ENCODE data around the gene ALG12. TPM values are rescaled to one million over a fixed set of nuclear protein-coding genes. Genes with fewer than 3 reads are reported as not detected.

The ALG12 gene
- total and polyA plus RNA-seq, 2 of the 8 experiments (the other 6 are each of a cell fraction or from before 2014, with no cell fraction given) = 13.4 to 22.5 TPM

GRCh38 chr22:49873228-49873940, 44.9 kb downstream of the ALG12 start:
- Histone ChIP-seq H2BK5ac (ENCODE audit: low read depth, low read length) (no peak overlapping the region), H3K79me1 (ENCODE audit: low read depth, low read length) (peaks cover 10% of the 10 kb centered on the region), H3K23ac (ENCODE audit: insufficient read length) (no peak overlapping the region), H3K27ac (ENCODE audit: low read depth, low read length) (no peak overlapping the region), H3K14ac (ENCODE audit: insufficient read length) (no peak overlapping the region), H4K5ac (ENCODE audit: insufficient read length, low read depth, low read length) (no peak overlapping the region), H3K4me2 (ENCODE audit: insufficient read depth in 1 of 2, low read depth in 2 of 2, low read length in 2 of 2) (no peak overlapping the region), H2BK20ac (ENCODE audit: low read length) (no peak overlapping the region), H3K56ac (replicated peaks; ENCODE audit: insufficient read length, low read depth, low read length) (no peak overlapping the region), H4K91ac (replicated peaks; ENCODE audit: insufficient read length, low read length) (no peak overlapping the region), H3K4me3 (ENCODE audit: extremely low read depth in 1 of 4, insufficient read depth in 2 of 4, low read depth in 3 of 4, low read length in 4 of 4) (no peak overlapping the region), H2AK5ac (ENCODE audit: low read depth, low read length) (no peak overlapping the region), H2BK12ac (ENCODE audit: low read depth, low read length) (no peak overlapping the region), H3K4me1 (replicated peaks in 1 of 4; ENCODE audit: control insufficient read depth in 3 of 4, insufficient read depth in 4 of 4, low read length in 3 of 4) (no peaks in the 10 kb centered on the region), H2BK120ac (replicated peaks; ENCODE audit: low read depth, low read length) (no peak overlapping the region), H3K9me3 (ENCODE audit: insufficient read depth in 2 of 2, low read depth in 1 of 2, low read length in 1 of 2) (peaks cover 4 to 9% of the 10 kb centered on the region in 2 experiments), H2BK15ac (ENCODE audit: low read length) (no peak overlapping the region), H3K27me3 (replicated peaks in 1 of 4; ENCODE audit: control insufficient read depth in 3 of 4, extremely low read depth in 1 of 4, insufficient read depth in 3 of 4, low read length in 3 of 4) (no peaks in the 10 kb centered on the region), H3K23me2 (ENCODE audit: low read depth, low read length) (no peaks in the 10 kb centered on the region), H3K79me2 (ENCODE audit: control insufficient read depth in 1 of 2, insufficient read depth in 2 of 2, low read length in 2 of 2) (peaks cover 7 to 73% of the 10 kb centered on the region in 2 experiments), H3K18ac (ENCODE audit: extremely low read depth, low read length) (no peak overlapping the region), H3K4ac (replicated peaks; ENCODE audit: insufficient read length, low read depth, low read length) (no peak overlapping the region), H4K8ac (ENCODE audit: extremely low read depth, insufficient read depth, low read length) (no peak overlapping the region), H2AFZ (ENCODE audit: low read length) (no peak overlapping the region), H3K9ac (replicated peaks in 1 of 4; ENCODE audit: extremely low read depth in 1 of 4, low read depth in 3 of 4, low read length in 3 of 4) (no peak overlapping the region), H3K36me3 (ENCODE audit: control insufficient read depth in 2 of 4, insufficient read depth in 4 of 4, low read length in 3 of 4) (peaks cover 0 to 6% (median 0%) of the 10 kb centered on the region in 4 experiments; a peak in 2 of 8 replicates), H4K20me1 (replicated peaks in 1 of 2; ENCODE audit: control insufficient read depth in 1 of 2, insufficient read depth in 2 of 2, low read length in 2 of 2) (peaks cover 9 to 19% of the 10 kb centered on the region in 2 experiments)
- WGBS, 2 experiments (ENCODE audit: extremely low coverage in 1 of 2, insufficient coverage in 1 of 2, insufficient read length in 1 of 2, insufficient replicate concordance in 2 of 2, low coverage in 1 of 2, low lambda C conversion rate in 2 of 2, missing lambda C conversion rate in 1 of 2) = 89% methylated on average over 15 of the region's 16 CpGs; no CpG with 5 or more reads in 1 of the 2 experiments
- TF ChIP-seq TAF1 (IDR thresholded peaks at IDR 0.05; ENCODE audit: low read depth, low read length) = no peak
- no peak for TF ChIP-seq CTBP2 (IDR thresholded peaks at IDR 0.05; ENCODE audit: borderline replicate concordance, insufficient read depth, insufficient read length, low read length)
- TF ChIP-seq NRF1 (IDR thresholded peaks at IDR 0.05; ENCODE audit: low read depth, low read length) = no peak
- FAIRE-seq (no peak), DNase-seq (ENCODE audit: low read depth in 1 of 2, low spot score in 2 of 2) (no peak)
- CTCF ChIA-PET (ENCODE audit: partially characterized antibody) = no interaction called here
- POLR2A ChIA-PET (ENCODE audit: partially characterized antibody) = interaction anchor here (1.2 kb wide), 1 partner anchor 45 kb away, joined by 3 read pairs; the partner anchor contains the start of genes ALG12 and CRELD2

All from H1 (cell line).